Eye (tissue), 1 donor: ENCODE data around the gene NDUFS8.
A peak's percentile ranks its signal among the peaks of the same experiment; 100 is the strongest.

Experiments
- DNase-seq: peaks from one replicate; pipeline ENCODE4 v3.0.0-alpha.2; 2015

The NDUFS8 gene

GRCh38 chr11:68052137-68052873, 21.8 kb downstream of the NDUFS8 start:
- no peak for DNase-seq

DNA sequence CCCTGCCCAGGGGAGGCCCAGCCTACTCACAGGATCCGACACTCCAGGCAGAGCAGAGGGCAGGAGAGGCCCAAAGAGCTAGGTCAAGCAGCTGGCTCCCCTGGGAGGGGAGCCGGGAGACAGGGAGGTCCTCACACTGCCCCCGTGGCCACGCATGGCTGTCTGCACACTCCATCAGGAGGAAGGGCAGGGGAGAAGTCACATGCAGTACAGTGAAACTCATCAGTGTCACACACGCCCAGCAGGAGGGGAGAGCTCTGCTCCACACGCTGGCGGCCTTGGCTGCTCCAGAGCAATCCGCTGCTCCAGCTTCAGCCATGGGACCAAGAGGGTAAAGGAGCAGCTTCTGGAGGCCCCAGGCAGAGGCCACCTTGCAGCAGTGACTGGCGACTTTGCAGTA, 22.6 kb downstream of the NDUFS8 start:
- DNase-seq: peak; percentile 35

- no peak for DNase-seq
These were observed 23.7 kb downstream of the NDUFS8 start for GRCh38 chr11:68053981-68054812.

- no peak for DNase-seq
These were observed 26.1 kb downstream of the NDUFS8 start for GRCh38 chr11:68056317-68057285.

GRCh38 chr11:68057807-68058206, 27.3 kb downstream of the NDUFS8 start:
- DNase-seq: no peak

DNA sequence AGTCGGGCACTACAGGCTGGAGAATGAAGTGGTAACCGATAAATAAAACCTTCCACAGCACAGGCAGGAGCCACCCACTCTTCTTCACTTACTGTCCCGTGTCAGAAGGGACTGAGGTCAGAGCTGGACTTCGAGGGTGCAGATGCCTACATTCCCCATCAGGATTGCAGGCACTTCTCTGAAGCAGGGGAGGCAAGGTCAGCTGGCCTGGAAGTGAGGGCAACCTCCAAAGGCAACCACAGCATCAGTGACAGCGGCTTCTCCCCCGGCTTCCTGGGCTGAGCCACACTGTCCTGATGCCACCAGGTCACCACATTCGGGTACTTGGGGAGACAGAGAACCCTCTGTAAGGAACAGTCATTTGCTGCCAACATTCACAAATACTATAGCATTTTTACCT, 31.0 kb downstream of the NDUFS8 start:
- DNase-seq: no peak

GRCh38 chr11:68064926-68065325, 34.4 kb downstream of the NDUFS8 start:
- DNase-seq: no peak

DNA sequence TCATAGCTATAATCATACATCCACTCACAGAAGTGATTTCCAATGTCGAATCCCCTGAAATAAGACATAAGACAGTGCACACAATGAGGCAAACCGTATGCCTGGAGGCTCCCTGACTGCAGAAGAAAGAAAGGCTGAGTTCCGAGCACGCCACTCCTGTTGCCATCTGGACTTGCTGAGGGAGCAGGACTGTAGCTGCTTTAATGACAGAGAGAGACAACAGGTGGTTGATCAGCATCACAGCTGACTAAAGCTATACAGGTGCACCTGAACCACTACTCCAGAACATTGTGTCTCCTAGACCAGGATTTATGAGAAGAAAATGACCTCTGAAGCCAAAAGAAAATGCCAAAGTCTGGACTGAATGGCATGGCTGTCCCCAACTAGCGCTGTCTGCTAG, 35.4 kb downstream of the NDUFS8 start:
- DNase-seq: no peak

DNA sequence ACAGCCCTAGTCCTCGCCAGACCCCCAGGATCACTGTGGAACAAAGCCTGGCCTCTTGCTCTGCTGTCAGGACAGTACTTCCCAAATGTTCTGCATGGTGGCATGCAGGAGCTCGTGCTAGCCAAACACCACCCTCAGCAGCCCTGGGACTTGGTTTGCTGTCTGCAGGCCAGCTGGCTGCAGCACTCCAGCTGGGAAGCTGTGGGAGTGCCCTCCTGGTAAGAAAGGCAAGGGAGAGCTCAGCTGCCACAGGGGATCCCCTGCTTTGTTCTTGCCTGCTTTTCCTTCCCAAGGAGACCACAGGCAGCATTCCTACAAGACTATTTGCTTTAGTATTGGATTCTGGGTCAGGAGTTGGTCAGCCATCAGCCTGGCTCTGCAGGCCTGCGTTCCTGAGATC, 36.3 kb downstream of the NDUFS8 start:
- DNase-seq: no peak

- DNase-seq: no peak
These were observed 37.5 kb downstream of the NDUFS8 start for GRCh38 chr11:68067991-68068390.

DNA sequence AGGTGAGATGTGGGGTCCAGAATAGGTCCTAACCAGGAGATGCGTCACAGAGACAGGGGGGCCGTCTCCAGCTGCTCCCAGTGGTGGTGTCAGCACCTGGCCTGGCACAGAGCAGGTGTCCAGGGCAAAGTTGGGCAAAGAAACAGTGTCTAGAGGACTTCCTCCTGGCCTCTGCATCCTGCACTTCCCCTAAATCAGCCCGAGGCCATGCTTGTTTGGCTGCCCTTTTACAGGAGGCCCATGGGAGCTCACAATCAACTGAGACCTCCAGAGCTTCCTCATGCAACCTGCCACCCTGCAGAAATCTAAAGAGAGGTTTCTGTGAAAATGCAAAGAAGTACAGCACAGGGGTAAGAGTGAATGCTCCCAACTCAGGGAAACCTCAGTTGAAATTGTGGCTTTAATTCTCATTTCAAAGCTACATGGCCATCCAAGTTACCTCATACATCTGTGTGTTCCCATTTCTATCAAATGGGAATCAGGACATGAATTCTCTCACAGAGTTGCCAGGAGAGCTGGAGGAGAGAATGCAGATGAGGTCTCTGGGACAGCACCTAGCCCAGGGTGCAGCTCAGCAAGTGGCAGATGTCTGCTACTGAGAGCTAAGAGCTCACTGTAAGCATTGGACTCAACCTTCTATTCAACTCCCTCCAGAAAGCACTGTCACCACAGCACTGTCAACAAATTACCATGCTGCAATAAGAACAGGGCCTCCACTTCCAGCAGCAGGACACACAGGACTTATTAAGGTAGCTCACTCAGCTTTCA, 41.0 kb downstream of the NDUFS8 start:
- DNase-seq: no peak

- DNase-seq: no peak
These were observed 44.3 kb downstream of the NDUFS8 start for GRCh38 chr11:68074584-68075352.

DNA sequence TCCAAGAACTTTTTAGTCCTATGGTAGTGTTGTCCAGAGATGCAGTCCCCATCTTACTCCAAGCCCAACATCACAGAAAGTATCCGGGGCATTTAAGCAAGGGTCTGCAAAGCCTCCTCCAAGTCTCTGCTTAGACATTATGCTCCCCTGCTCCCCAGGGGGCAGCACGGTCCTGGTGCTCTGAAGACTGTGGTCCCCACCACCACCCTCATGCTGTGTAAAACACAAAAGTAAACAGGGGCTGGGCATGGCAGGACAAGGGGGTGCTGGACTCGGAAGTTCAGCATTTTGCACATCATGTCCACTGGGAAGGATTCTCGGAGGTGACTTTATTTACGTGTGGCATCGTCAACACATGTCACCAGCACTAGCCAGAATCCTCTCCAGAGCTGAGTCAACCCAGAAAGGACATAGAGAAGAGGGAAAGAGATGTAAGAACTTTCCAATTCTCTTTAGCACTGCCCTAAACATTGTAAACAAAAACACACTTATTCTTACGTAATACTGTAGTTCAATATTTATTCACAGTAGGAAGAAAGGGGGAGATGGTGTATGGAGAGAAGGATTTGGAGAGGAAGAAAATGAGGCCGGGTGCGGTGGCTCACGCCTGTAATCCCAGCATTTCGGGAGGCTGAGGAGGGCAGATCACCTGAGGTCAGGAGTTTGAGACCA, 46.0 kb downstream of the NDUFS8 start:
- DNase-seq: no peak

DNA sequence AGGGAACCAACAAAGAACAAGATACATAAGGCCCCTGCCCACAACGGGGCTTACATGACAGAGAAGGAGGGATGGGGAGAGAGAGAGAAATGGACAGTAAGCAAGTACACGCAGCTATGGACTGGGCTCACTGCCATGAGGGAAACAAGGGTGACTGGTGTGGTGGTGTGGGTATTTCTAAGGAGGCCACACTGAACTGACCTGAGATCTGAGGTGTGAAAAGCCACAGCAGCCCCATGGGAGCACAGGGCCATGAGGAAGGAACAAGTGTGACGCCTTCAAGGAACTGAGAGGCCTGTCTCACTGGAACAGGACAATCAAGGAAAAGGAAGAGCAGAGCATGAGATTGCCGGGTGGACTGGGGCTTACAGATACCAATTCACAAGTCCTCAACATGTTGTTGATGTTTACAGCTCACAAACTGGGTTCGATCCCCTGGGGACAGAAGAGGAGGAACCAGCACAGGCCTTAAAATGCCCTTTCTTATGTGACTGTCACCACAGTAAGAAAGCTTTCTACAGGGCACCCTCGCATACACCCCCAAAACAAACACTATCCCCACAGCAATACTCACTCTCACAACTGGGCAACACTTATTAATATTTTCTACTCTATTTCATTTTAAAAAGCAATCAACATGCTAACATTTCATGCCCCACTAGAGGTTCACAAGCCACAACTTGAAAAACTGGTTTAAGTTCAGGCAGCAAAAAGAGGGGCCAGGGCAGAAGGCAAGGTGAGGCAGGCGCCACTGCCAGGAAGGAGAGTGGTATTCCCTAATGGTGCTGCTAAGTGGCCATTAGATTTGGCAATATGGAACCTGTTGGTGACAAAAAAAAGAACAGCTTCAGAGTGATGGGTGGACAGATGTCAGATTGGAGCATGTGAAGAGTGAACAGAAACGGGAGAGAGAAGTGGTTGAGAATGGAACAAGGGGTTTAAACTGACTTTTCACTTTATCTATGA, 47.4 kb downstream of the NDUFS8 start:
- DNase-seq: no peak

GRCh38 chr11:68080860-68081259, 50.4 kb downstream of the NDUFS8 start:
- DNase-seq: no peak

GRCh38 chr11:68081691-68082090, 51.2 kb downstream of the NDUFS8 start:
- no peak for DNase-seq

DNA sequence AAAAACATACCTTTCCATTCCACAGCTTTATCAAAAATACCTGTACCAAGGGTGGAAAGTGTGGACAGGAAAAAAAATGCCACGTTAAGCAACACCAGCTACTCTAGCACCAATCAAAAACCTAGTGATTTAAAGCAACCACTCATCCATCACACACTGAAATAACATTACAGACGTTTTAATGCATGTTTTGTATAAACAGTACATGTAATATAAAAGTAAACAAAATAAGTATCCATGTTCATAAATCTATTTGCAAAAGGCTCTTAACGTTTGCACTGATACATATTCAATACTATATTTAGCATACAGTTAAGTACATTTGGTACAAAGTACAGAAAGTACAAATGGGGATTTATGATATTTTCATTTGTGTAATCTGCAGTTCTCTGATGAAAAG, 52.0 kb downstream of the NDUFS8 start:
- no peak for DNase-seq

GRCh38 chr11:68083517-68083916, 53.0 kb downstream of the NDUFS8 start:
- DNase-seq: no peak
